ENCODE results near the gene LRRC31.
A peak's percentile ranks its signal among the peaks of the same experiment; 100 is the strongest.

The LRRC31 gene

GRCh38 chr3:169864270-169864669 is 5.5 kb downstream of the LRRC31 start:
- no peak for TF ChIP-seq CTCF (IDR thresholded peaks at IDR 0.05; ENCODE audit: low read depth, low read length)
- DNase-seq (ENCODE audit: extremely low read depth, low read depth) = no peak

GRCh38 chr3:169863458-169863899 is 6.3 kb downstream of the LRRC31 start:
- peak; percentile 86 for TF ChIP-seq CTCF (IDR thresholded peaks at IDR 0.05; ENCODE audit: low read depth, low read length)
- DNase-seq (ENCODE audit: extremely low read depth, low read depth) = peak; percentile 27

- DNase-seq (ENCODE audit: extremely low read depth, low read depth) = no peak
Measured at GRCh38 chr3:169861871-169862270, 7.9 kb downstream of the LRRC31 start.

GRCh38 chr3:169857811-169858210 is 11.9 kb downstream of the LRRC31 start:
- no peak for TF ChIP-seq CTCF (IDR thresholded peaks at IDR 0.05; ENCODE audit: low read depth, low read length)
- DNase-seq (ENCODE audit: extremely low read depth, low read depth) = no peak

More at GRCh38 chr3:169861871-169862270, 7.9 kb downstream of the LRRC31 start:
- TF ChIP-seq CTCF (IDR thresholded peaks at IDR 0.05; ENCODE audit: low read depth, low read length) = no peak

- no peak for DNase-seq (ENCODE audit: extremely low read depth, low read depth)
- TF ChIP-seq CTCF (IDR thresholded peaks at IDR 0.05; ENCODE audit: low read depth, low read length) = no peak
Measured at GRCh38 chr3:169855514-169855913, 14.2 kb downstream of the LRRC31 start.

GRCh38 chr3:169850618-169851017 is 19.1 kb downstream of the LRRC31 start:
- no peak for TF ChIP-seq CTCF (IDR thresholded peaks at IDR 0.05; ENCODE audit: low read depth, low read length)
- DNase-seq (ENCODE audit: extremely low read depth, low read depth) = no peak

- DNase-seq (ENCODE audit: extremely low read depth, low read depth) = no peak
- TF ChIP-seq CTCF (IDR thresholded peaks at IDR 0.05; ENCODE audit: low read depth, low read length) = no peak
Measured at GRCh38 chr3:169848741-169849140, 21.0 kb downstream of the LRRC31 start.

Measured in AG09319 (cell line).